HEK293 (cell line): ENCODE measurements around the gene RINL.

Experiments
- ZNF114 ChIP-seq: fragments of 450-650 bp; formaldehyde crosslinking; IDR thresholded peaks from 2 replicates; pipeline ENCODE4 v1.5.0; 2017; ENCODE audit warnings: missing biosample characterization, missing genetic modification characterization
- TF ChIP-seq, protein P1 (sequence below): fragments of 450-650 bp; formaldehyde crosslinking; IDR thresholded peaks from 2 replicates; pipeline ENCODE4; 2016; ENCODE audit warnings: missing biosample characterization, missing genetic modification characterization
- TF ChIP-seq, protein P2 (sequence below): fragments of 450-650 bp; formaldehyde crosslinking; IDR thresholded peaks from 2 replicates; pipeline ENCODE4 v1.5.1; 2016; ENCODE audit warnings: missing biosample characterization, missing genetic modification characterization

- TF ChIP-seq, protein P1, sequence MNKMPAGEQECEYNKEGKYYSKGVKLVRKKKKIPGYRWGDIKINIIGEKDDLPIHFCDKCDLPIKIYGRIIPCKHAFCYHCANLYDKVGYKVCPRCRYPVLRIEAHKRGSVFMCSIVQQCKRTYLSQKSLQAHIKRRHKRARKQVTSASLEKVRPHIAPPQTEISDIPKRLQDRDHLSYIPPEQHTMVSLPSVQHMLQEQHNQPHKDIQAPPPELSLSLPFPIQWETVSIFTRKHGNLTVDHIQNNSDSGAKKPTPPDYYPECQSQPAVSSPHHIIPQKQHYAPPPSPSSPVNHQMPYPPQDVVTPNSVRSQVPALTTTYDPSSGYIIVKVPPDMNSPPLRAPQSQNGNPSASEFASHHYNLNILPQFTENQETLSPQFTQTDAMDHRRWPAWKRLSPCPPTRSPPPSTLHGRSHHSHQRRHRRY (tag by site-specific recombination): no peak
- no peak for TF ChIP-seq ZNF114 (tag by site-specific recombination)
- TF ChIP-seq, protein P2, sequence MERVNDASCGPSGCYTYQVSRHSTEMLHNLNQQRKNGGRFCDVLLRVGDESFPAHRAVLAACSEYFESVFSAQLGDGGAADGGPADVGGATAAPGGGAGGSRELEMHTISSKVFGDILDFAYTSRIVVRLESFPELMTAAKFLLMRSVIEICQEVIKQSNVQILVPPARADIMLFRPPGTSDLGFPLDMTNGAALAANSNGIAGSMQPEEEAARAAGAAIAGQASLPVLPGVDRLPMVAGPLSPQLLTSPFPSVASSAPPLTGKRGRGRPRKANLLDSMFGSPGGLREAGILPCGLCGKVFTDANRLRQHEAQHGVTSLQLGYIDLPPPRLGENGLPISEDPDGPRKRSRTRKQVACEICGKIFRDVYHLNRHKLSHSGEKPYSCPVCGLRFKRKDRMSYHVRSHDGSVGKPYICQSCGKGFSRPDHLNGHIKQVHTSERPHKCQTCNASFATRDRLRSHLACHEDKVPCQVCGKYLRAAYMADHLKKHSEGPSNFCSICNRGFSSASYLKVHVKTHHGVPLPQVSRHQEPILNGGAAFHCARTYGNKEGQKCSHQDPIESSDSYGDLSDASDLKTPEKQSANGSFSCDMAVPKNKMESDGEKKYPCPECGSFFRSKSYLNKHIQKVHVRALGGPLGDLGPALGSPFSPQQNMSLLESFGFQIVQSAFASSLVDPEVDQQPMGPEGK (tag by site-specific recombination): no peak
These were observed 44.4 kb upstream of the RINL start for GRCh38 chr19:38922482-38922881.
